ENCODE measurements around the gene OPRPN.

DNA sequence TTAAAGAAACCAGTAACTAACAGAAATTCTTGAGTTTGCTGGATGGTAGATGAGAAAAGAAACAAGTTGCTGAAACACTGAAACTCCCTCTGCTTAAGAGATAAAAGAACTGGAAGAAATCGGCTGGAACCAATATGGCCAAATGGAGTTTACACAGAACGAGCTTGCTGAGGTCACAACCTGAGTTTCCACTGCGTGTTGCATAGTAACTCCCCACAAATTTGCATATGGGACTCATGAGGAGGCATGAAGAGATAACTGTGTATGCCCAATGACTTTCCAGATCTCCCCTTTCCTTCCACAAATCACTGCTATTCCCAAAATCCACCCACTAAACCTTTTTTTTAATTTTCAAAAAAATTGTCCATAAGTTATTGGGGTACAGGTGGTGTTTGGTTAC, 25.0 kb upstream of the OPRPN start:
- TF ChIP-seq, protein P1, sequence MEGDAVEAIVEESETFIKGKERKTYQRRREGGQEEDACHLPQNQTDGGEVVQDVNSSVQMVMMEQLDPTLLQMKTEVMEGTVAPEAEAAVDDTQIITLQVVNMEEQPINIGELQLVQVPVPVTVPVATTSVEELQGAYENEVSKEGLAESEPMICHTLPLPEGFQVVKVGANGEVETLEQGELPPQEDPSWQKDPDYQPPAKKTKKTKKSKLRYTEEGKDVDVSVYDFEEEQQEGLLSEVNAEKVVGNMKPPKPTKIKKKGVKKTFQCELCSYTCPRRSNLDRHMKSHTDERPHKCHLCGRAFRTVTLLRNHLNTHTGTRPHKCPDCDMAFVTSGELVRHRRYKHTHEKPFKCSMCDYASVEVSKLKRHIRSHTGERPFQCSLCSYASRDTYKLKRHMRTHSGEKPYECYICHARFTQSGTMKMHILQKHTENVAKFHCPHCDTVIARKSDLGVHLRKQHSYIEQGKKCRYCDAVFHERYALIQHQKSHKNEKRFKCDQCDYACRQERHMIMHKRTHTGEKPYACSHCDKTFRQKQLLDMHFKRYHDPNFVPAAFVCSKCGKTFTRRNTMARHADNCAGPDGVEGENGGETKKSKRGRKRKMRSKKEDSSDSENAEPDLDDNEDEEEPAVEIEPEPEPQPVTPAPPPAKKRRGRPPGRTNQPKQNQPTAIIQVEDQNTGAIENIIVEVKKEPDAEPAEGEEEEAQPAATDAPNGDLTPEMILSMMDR (conservative IDR thresholded peaks at IDR 0.05): no peak
- no peak for TF ChIP-seq ZFX (IDR thresholded peaks at IDR 0.05)
